ENCODE measurements around the gene NSFL1C.

NSFL1C gene

GRCh38 chr20:1474325-1474724 is 7.7 kb upstream of the NSFL1C start:
- TF ChIP-seq CTCF (IDR thresholded peaks at IDR 0.05), result no peak
- Histone ChIP-seq H3K4me3 (no peak overlapping the region), H3K27ac (no peak overlapping the region)
- no peak for DNase-seq (ENCODE audit: low spot score)

GRCh38 chr20:1473246-1474220 is 6.9 kb upstream of the NSFL1C start:
- no peak for TF ChIP-seq CTCF (IDR thresholded peaks at IDR 0.05)
- DNase-seq (ENCODE audit: low spot score), result no peak
- Histone ChIP-seq H3K4me3 (no peak overlapping the region), H3K27ac (no peak overlapping the region)

GRCh38 chr20:1472556-1473245 is 6.1 kb upstream of the NSFL1C start:
- H3K4me3 ChIP-seq, result no peak overlapping the region
- no peak for TF ChIP-seq CTCF (IDR thresholded peaks at IDR 0.05)
- no peak overlapping the region for H3K27ac ChIP-seq
- no peak for DNase-seq (ENCODE audit: low spot score)

GRCh38 chr20:1471242-1471641 is 4.6 kb upstream of the NSFL1C start:
- TF ChIP-seq CTCF (IDR thresholded peaks at IDR 0.05), result no peak

GRCh38 chr20:1469925-1470571 is 3.4 kb upstream of the NSFL1C start:
- peak; percentile 85 for DNase-seq (ENCODE audit: low spot score)
- peak overlapping the region in 1 of 2 donors; percentile 61 for H3K27ac ChIP-seq

More at GRCh38 chr20:1471242-1471641, 4.6 kb upstream of the NSFL1C start:
- H3K27ac ChIP-seq, result no peak overlapping the region
- DNase-seq (ENCODE audit: low spot score), result no peak
- H3K4me3 ChIP-seq, result no peak overlapping the region

More at GRCh38 chr20:1469925-1470571, 3.4 kb upstream of the NSFL1C start:
- H3K4me3 ChIP-seq, result no peak overlapping the region
- TF ChIP-seq CTCF (IDR thresholded peaks at IDR 0.05), result peak; percentile 18

All from coronary artery (tissue), 2 donors.